ENCODE measurements around the gene IL17REL. TPM values are rescaled to one million over a fixed set of nuclear protein-coding genes. Genes with fewer than 3 reads are reported as not detected.
"Not testable (repeated sequence)": the region's sequence is repeated elsewhere in the genome, so short reads cannot be mapped to it uniquely, and the experiment has no call there.

IL17REL gene
- total RNA-seq, 1 donor from 2014 or later, result not detected

- peak; percentile 65 for DNase-seq
These were observed 9.8 kb downstream of the IL17REL start for GRCh38 chr22:50002791-50003190.

- no peak for DNase-seq
These were observed 11.0 kb downstream of the IL17REL start for GRCh38 chr22:50001388-50002231.

DNA sequence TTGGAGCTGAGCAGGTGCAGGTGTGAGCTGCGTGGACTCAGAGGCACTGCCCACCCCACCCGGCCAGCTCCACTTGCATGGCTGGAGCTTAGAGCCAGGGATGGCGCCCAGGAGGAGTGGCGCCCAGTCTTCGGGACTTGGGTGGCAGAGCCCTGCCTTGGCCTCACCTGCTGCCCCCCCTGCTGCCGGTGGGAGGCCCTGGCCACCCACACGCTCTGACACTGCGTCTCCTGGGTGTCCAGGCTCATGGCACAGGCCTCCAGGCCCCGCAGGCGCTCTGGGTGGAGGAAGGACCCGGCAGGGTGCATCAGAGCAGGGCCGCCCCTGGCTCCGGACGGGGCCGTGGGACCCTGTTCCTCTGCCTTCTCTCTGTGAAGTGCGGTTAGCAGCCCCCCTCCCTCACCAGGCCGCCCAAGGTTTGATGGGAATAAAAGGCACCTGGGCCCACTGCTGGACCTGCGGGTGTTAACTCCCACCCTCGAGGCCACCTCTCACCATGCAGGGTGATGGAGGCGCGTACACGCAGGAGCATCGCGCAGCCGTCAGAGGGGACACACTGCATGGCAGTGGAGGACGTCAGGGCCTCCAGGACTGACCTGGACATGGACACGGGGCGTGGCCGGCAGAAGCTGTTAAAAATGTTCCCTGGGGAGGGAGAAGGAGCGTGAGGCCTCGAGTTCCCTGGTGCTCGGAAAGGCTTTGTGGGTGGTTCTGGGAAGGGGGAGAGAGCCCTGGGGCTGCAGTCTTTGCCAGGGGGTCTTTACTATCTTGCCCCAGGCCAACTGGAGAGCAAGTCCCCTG is 11.8 kb downstream of the IL17REL start:
- DNase-seq, result no peak

DNA sequence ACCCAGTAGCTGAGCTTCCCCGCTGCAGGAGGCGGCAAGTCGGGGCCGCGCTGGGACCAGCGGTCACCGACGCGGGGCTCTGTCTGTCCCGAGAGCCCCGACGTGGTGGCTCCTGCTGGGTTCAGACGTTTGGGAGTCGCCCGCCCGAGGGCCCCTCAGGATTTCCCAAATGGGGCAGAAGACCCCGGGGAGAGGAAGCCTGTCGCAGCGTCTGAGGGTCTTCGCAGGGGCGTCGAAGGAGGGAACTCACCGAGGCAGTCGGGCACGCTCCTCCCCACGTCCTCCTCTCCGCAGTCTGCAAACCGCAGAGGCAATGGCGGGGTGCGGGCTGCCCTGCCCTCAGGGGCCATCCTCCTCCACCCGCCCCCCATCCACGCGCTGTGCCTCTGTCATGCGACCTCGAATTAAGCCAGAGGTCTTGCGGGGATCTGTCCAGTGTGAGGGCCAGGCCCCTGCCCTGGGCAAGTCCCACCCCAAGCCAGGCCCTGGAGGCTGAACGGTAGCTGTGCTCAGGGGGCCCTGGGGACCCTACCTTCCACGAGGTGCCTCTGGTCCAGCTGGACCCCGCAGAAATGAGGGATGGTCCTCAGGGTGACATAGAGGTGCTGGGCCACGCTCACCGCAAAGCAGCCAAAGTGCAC is 12.5 kb downstream of the IL17REL start:
- no peak for DNase-seq

DNA sequence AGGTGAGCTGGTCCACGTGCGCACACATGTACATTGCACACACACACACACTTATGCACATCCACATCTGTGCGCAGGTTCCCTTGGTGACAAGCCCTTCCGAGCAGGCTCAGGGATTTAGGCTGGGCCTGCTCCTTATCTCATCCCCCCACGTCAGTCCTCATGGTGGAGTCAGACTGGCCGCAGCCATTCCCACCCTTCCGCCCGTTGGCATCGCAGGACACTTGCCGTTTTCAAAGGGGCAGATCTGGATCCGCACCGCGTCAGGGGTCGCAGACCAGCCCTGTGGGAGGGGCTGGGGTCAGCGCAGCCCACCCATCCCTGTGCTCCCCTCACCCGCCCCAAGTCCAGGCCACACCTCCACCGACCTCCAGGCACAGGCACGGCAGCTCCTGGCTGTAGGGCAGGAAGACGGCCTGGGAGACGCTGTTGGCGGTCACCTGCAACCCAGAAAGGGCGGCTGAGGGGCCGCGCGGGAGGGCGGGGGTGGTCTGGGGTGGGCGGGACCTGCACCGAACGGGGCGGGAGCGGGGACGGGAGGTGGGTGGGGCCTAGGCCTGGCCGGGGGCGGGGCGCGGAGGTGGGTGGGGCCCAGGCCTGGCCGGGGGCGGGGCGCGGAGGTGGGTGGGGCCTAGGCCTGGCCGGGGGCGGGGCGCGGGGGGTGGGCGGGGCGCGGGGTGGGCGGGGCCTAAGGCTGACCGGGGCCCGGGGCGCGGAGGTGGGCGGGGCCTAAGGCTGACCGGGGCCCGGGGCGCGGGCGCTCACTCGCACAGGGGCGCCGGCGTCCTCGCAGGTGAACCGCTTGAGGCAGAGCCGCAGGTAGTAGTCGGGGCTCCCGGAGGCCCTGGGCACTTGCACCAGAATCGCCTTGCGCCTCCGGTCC is 13.3 kb downstream of the IL17REL start:
- DNase-seq, result no peak

DNA sequence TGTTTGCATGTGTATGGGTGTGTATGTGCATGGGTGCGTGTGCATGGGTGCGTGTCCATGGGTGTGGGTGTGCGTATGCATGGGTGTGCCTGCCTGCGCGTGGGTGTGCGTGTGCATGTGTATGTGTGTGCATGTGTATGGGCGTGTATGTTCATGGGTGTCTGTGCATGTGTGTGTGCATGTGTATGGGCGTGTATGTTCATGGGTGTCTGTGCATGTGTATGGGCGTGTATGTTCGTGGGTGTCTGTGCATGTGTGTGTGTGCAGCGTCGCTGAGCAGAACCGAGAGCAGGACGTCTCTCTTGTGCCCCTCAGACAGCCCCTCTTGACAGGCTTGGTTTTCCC is 13.9 kb downstream of the IL17REL start:
- DNase-seq, result no peak

DNA sequence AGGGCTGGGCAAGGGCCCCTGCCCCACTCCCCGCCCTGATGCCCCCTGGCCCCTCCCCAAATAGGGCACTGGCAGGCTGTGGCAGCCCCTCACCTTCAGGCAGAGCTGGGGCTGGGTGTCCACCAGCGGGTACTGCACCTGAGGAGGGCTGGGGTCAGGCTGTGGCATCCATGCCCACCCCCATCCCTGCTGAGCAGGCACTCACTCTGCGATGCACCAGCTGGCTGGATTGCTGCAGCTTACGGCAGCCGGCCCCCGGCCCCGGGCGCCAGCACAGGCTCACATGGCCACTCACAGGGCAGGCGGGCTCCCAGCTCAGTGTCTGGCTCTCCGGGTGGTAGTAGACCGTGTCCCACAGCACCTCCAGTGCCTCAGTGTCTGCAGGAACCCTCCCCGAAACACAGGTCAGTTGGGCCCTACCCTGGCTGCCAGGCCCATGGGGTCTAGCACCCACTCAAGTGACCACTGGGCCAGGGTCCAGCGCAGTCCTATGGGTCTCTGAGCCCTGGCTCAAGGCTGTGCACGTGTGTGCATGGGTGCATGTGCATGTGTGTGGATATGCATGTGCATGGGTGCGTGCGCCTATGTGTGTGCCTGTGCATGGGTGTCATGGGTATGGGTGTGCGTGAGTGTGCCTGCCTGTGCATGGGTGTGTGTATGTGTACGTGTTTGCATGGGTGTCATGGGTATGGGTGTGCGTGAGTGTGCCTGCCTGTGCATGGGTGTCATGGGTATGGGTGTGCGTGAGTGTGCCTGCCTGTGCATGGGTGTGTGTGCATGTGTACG is 14.4 kb downstream of the IL17REL start:
- DNase-seq, result no peak

GRCh38 chr22:49997251-49997599 is 15.3 kb downstream of the IL17REL start:
- no peak for DNase-seq

DNA sequence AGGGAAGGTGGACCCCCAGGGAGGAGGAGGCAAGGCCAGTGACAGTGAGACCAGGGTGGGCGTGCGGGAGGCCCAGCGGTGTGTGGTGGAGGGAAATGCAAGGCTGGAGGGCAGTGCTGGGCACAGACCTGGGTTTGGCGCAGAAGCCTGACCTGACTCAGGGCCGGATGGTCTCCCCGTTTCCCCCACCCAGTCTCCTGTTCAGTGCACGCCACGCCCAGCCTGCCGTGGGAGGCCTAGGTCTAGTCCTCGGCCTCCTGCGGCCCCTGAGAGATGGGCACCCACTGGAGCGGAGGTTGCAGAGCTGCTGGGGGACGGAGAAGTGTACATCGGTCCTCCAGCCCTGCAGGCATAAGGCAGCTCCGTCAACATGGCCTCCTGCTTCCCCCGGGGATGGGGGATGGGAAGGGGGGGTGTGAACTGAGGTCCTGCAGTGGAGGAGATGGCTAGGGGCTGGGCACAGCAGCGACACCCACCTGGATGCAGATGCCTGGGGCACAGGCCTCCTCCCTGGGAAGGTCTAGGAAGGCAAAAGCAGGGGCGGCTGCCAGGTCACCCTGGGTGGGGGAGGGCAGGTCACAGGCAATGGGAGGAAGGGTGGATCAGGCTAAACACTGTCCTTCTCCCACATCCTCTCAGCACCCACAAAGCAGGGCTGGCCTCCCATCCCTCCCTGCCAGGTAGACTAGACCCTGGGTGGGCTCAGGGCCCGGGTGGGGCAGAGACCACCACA is 15.9 kb downstream of the IL17REL start:
- DNase-seq, result no peak

GRCh38 chr22:49996119-49996517 is 16.4 kb downstream of the IL17REL start:
- DNase-seq, result no peak

- no peak for DNase-seq
These were observed 17.0 kb downstream of the IL17REL start for GRCh38 chr22:49995361-49996118.

- DNase-seq, result no peak
These were observed 17.6 kb downstream of the IL17REL start for GRCh38 chr22:49995041-49995360.

GRCh38 chr22:49994361-49995040 is 18.1 kb downstream of the IL17REL start:
- DNase-seq, result no peak

GRCh38 chr22:49993649-49994360 is 18.8 kb downstream of the IL17REL start:
- DNase-seq, result no peak

DNA sequence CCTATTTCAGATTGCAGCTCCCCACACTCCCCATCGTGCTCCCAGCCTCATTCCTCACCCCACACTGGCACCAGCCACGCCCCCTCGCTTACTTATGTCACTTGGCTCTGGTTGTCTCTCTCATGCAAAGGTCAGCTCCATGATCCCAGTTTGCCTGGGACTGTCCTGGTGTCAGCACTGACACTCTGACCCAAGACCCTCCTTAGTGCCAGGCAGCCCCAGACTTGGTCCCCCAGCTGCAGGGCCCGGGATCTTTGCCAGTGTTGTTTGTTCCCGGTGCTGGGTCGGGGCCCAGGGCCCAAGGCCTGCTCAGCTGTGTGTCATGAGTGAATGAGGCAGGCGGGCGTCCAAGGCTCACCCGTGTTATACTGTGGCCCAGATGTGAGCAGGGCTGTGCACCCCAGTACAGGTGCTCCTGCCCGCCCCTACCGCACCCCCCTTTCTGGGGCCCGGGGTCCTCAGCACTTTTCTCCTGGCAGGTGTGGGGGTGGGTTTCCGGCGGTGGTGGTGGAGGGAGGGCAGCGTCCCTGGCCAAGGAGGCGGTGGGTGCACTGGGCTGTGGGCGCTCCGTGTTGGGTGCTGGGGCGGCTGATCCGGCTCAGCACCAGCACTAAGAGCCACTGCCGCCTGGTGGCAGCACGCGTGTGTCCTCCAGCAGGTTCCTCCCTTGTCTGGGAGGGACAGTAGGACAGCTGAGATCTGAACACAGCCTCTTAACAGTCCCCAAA is 19.5 kb downstream of the IL17REL start:
- peak; percentile 78 for DNase-seq

DNA sequence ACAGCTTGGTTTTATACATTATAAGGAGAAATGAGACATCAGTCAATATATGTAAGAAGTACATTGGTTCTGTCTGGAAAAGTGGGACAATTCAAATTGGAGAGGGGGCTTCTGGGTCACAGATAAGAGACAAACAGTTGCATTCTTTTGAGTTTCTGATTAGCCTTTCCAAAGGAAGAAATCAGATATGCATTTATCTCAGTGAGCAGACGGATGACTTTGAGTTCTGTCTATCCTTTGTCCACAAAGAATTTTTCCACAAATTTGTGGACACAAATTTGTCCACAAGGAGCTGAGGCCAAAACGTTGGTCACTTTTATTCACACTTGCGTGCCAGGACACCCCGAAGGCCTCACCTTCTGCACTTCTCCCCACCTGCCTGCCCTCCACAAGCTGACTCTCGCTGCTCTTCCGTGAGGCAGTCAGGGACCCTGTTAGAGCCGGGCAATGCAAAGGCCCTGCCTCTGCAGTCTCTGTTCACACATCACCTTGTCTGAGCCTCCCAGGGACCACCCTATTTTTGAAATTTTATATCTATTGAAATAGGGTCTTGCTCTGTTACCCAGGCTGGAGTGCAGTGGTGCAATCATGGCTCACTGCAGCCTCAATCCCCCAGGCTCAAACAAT is 20.5 kb downstream of the IL17REL start:
- no peak for DNase-seq

DNA sequence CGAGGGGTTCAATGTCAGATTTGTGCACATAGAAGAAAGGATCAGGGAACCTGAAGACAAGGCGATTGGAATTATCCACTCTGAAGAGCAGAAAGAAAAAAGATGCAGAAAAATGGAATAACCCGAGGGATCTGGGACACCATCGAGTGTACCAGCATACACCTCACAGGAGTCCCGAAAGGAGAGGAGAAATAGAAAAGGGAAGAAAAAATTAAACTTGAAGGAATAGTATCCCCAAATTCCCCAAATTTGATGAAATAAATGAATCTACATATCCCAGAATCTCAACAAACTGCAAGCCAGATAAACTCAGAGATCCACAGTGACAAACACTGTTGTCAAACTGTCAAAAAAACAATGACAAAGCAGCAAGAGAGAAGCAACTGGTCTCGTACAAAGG is 21.4 kb downstream of the IL17REL start:
- DNase-seq, result no peak

DNA sequence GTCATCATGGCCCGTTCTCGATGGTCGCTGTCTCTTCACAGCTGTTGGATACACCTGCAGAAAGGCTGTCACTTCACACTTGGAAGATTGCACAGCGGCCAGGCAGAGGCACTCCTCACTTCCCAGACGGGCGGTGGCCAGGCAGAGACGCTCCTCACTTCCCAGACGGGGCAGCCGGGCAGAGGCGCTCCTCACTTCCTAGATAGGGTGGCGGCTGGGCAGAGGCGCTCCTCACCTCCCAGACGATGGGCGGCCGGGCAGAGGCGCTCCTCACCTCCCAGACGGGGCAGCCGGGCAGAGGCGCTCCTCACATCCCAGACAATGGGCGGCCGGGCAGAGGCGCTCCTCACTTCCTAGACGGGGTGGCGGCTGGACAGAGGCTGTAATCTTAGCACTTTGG is 22.7 kb downstream of the IL17REL start:
- not testable (repeated sequence) for DNase-seq

Data from occipital lobe (tissue), 2 donors.